Measurements from ENCODE around the gene PLA2G15. TPM values are rescaled to one million over a fixed set of nuclear protein-coding genes. Genes with fewer than 3 reads are reported as not detected.

PLA2G15 gene
- total RNA-seq, 1 experiment from 2014 or later: 16.9 TPM

DNA sequence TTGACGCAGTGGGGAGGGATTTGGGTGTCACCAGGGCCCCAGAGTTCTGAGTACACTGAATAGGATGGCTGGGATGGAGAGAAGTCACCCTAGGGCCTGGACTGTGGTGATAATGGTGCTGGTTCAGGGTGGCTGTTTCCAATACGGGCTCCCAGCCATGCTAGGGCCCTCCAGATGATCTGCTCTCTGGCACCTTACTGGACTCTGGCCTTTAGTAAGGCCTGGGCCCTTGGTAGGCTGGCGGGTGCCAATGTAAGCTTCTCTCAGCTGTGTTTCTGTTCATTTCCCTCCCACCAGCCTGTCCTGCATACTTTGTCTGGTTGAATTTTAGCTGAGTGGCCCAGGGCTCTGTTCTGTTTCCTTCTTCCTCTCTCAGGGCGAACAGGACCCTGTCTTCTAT lies 2.8 kb downstream of the PLA2G15 start:
- no TSS peak for BruUV-seq (replicated peaks)
- no peak for DNase-seq
- CTCF ChIA-PET: interaction anchor here (0.6 kb wide), 1 partner anchor 21 kb away, joined by 3 read pairs; no protein-coding TSS in a partner anchor
- Mint-ChIP-seq H3K36me3 (ENCODE audit: insufficient read depth, unreplicated experiment) (peaks cover 45% of the 10 kb centered on the region), H3K4me1 (ENCODE audit: low read depth, unreplicated experiment) (peaks cover 25% of the 10 kb centered on the region), H3K4me3 (ENCODE audit: low read depth, unreplicated experiment) (no peak overlapping the region), H3K27ac (ENCODE audit: unreplicated experiment) (no peak overlapping the region), H3K27me3 (ENCODE audit: unreplicated experiment) (no peaks in the 10 kb centered on the region), H3K9me3 (ENCODE audit: low read depth, unreplicated experiment) (no peaks in the 10 kb centered on the region)
- TF ChIP-seq, protein P1, sequence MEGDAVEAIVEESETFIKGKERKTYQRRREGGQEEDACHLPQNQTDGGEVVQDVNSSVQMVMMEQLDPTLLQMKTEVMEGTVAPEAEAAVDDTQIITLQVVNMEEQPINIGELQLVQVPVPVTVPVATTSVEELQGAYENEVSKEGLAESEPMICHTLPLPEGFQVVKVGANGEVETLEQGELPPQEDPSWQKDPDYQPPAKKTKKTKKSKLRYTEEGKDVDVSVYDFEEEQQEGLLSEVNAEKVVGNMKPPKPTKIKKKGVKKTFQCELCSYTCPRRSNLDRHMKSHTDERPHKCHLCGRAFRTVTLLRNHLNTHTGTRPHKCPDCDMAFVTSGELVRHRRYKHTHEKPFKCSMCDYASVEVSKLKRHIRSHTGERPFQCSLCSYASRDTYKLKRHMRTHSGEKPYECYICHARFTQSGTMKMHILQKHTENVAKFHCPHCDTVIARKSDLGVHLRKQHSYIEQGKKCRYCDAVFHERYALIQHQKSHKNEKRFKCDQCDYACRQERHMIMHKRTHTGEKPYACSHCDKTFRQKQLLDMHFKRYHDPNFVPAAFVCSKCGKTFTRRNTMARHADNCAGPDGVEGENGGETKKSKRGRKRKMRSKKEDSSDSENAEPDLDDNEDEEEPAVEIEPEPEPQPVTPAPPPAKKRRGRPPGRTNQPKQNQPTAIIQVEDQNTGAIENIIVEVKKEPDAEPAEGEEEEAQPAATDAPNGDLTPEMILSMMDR (IDR thresholded peaks at IDR 0.05; ENCODE audit: unreplicated experiment): no peak
- intact Hi-C loops (cut with micrococcal nuclease; ENCODE audit: unreplicated experiment): no loop called here

DNA sequence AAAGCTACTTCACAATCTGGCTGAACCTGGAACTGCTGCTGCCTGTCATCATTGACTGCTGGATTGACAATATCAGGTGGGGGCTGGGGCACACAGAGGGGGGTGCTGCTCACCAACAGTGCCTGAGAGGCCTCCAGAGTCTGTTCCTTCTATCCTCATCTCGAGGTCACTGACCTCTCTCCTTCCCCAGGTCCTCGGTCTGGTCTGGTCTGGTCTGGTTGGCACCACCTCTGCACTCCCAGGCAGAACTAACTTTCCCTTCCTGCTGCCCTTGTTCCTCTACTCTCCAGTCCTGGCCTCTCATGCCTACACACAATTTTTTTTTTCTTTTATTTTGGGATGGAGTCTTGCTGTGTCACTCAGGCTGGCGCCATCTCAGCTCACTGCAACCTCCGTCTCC lies 4.2 kb downstream of the PLA2G15 start:
- intact Hi-C loops (cut with micrococcal nuclease; ENCODE audit: unreplicated experiment): no loop called here
- no peak overlapping the region for H3K4me3 Mint-ChIP-seq (ENCODE audit: low read depth, unreplicated experiment)
- peaks cover 21% of the 10 kb centered on the region for H3K4me1 Mint-ChIP-seq (ENCODE audit: low read depth, unreplicated experiment)
- no peaks in the 10 kb centered on the region for H3K9me3 Mint-ChIP-seq (ENCODE audit: low read depth, unreplicated experiment)
- no peak for DNase-seq
- CTCF ChIA-PET: no interaction called here
- TF ChIP-seq, protein P1 (IDR thresholded peaks at IDR 0.05; ENCODE audit: unreplicated experiment): no peak
- H3K27me3 Mint-ChIP-seq (ENCODE audit: unreplicated experiment): no peaks in the 10 kb centered on the region
- no peak overlapping the region for H3K27ac Mint-ChIP-seq (ENCODE audit: unreplicated experiment)
- BruUV-seq (replicated peaks): no TSS peak
- peaks cover 40% of the 10 kb centered on the region for H3K36me3 Mint-ChIP-seq (ENCODE audit: insufficient read depth, unreplicated experiment)

DNA sequence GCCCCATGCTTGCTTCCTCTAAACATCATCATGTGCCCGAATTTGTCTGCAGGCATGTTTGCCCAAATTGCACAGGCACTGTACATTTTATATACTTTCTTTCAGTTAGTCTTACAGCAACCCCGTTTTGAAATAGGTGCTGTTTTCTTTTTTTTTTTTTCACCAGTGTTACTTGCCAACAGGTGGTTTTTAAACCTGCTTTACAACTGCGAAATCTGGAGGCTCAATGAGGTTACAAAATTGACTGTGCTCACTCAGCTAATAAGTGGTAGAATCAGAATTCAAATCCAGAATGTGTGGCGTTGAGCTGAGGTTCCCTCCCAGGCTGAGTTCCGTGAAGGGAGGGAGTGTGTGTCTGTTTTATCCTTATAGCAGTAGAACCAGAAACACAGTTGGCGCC lies 5.8 kb downstream of the PLA2G15 start:
- Mint-ChIP-seq H3K4me1 (ENCODE audit: low read depth, unreplicated experiment) (peaks cover 9% of the 10 kb centered on the region), H3K9me3 (ENCODE audit: low read depth, unreplicated experiment) (no peaks in the 10 kb centered on the region), H3K4me3 (ENCODE audit: low read depth, unreplicated experiment) (no peak overlapping the region), H3K27ac (ENCODE audit: unreplicated experiment) (no peak overlapping the region), H3K36me3 (ENCODE audit: insufficient read depth, unreplicated experiment) (peaks cover 25% of the 10 kb centered on the region), H3K27me3 (ENCODE audit: unreplicated experiment) (no peaks in the 10 kb centered on the region)
- CTCF ChIA-PET: interaction anchor here (0.6 to 0.9 kb wide), 2 partner anchors 11 to 68 kb away, joined by 4 read pairs; no protein-coding TSS in a partner anchor
- TF ChIP-seq, protein P1 (IDR thresholded peaks at IDR 0.05; ENCODE audit: unreplicated experiment): no peak
- no peak for DNase-seq
- BruUV-seq (replicated peaks): no TSS peak
- intact Hi-C loops (cut with micrococcal nuclease; ENCODE audit: unreplicated experiment): no loop called here

DNA sequence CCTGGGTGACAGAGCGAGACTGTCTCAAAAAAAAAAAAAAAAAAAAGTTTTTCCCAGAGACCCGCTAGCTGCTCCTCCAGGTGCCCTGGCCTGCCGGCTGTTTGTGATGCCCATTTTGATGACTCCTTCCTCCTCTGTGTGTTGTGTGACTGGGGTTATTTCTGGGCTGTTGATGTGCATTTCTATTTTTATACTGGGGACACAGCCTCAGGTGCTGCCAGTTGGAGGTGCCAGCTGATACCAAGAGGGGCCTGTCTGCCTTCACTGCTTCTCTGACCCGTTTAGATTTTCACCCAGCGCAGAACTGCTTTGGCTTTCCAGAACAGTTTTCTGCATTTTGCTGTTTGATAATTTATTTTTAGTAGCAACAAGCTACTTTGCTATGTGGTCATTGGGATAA lies 6.7 kb downstream of the PLA2G15 start:
- TF ChIP-seq, protein P1 (IDR thresholded peaks at IDR 0.05; ENCODE audit: unreplicated experiment): no peak
- no peaks in the 10 kb centered on the region for H3K9me3 Mint-ChIP-seq (ENCODE audit: low read depth, unreplicated experiment)
- H3K27me3 Mint-ChIP-seq (ENCODE audit: unreplicated experiment): no peaks in the 10 kb centered on the region
- DNase-seq: no peak
- CTCF ChIA-PET: interaction anchor here (0.9 kb wide), 1 partner anchor 10 kb away, joined by 4 read pairs; no protein-coding TSS in a partner anchor
- H3K4me3 Mint-ChIP-seq (ENCODE audit: low read depth, unreplicated experiment): no peak overlapping the region
- H3K4me1 Mint-ChIP-seq (ENCODE audit: low read depth, unreplicated experiment): peaks cover under 1% of the 10 kb centered on the region
- peaks cover 19% of the 10 kb centered on the region for H3K36me3 Mint-ChIP-seq (ENCODE audit: insufficient read depth, unreplicated experiment)
- no TSS peak for BruUV-seq (replicated peaks)
- intact Hi-C loops (cut with micrococcal nuclease; ENCODE audit: unreplicated experiment): no loop called here
- no peak overlapping the region for H3K27ac Mint-ChIP-seq (ENCODE audit: unreplicated experiment)
